AG09319 (cell line): Measurements from ENCODE around the gene ARID4B.

Experiments used
- DNase-seq: peaks from one replicate; pipeline ENCODE4 v3.0.0-alpha.2; 2010; ENCODE audit warnings: low read depth; ENCODE audit errors: extremely low read depth
- TF ChIP-seq, protein P1 (sequence below): IDR thresholded peaks from 2 replicates; pipeline ENCODE4 v1.5.1; 2011; ENCODE audit warnings: low read depth, mild to moderate bottlenecking, inconsistent platforms, low read length, moderate library complexity

ARID4B gene

DNA sequence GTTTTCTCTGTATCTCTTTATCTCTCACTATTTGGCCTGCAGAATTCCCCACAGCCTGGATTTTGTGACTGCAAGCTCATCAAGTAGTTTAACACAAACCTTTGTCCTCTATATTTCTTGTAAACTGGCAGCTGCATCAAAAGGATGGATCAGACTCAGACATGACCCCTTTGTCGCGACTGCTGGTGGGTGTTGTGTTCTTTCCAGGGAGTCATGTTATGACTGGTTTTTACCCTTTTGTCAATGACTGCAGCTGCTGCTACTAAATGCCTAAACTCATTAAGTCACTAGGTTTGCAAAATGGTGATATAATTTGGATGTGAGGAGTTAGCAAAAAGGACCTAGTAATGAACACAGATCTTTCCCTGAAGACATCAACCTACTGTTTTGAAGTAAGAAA is 189.2 kb downstream of the ARID4B start:
- TF ChIP-seq, protein P1, sequence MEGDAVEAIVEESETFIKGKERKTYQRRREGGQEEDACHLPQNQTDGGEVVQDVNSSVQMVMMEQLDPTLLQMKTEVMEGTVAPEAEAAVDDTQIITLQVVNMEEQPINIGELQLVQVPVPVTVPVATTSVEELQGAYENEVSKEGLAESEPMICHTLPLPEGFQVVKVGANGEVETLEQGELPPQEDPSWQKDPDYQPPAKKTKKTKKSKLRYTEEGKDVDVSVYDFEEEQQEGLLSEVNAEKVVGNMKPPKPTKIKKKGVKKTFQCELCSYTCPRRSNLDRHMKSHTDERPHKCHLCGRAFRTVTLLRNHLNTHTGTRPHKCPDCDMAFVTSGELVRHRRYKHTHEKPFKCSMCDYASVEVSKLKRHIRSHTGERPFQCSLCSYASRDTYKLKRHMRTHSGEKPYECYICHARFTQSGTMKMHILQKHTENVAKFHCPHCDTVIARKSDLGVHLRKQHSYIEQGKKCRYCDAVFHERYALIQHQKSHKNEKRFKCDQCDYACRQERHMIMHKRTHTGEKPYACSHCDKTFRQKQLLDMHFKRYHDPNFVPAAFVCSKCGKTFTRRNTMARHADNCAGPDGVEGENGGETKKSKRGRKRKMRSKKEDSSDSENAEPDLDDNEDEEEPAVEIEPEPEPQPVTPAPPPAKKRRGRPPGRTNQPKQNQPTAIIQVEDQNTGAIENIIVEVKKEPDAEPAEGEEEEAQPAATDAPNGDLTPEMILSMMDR: no peak
- no peak for DNase-seq

DNA sequence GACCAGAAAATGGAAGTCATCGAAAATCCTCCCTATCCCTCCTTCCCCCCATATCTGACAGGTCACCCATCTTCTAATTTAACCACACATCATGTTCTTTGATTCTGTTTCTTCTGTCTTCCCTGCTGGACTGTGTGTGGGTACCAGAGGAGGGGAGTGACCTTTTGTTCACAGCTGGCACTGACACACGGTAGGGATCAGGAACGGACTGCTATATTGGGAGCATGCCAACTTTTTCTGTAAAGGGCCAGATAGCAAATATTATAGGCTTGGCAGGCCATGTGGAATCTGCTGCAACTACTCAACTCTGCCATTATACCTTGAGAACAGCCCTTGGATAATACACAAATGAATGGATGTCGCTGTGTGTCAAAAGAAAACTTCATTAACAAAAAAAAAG is 191.9 kb downstream of the ARID4B start:
- TF ChIP-seq, protein P1: no peak
- no peak for DNase-seq

- no peak for DNase-seq
- TF ChIP-seq, protein P1: no peak
Observed at GRCh38 chr1:235134171-235134570, 193.8 kb downstream of the ARID4B start.

DNA sequence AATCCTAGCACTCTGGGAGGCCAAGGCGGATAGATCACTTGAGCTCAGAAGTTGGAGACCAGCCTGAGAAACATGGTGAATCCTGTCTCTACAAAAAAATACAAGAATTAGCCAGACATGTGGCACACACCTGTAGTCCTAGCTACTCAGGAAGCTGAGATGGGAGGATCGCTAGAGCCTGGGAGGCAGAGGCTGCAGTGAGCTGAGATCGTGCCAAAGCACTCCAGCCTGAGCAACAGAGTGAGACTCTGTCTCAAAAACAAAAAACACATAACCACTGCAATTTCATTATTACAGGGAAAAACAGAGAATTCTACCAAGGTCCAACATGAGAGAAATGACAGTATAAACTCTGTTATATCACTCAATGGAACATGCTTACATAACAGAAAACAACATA is 194.9 kb downstream of the ARID4B start:
- TF ChIP-seq, protein P1: no peak

DNA sequence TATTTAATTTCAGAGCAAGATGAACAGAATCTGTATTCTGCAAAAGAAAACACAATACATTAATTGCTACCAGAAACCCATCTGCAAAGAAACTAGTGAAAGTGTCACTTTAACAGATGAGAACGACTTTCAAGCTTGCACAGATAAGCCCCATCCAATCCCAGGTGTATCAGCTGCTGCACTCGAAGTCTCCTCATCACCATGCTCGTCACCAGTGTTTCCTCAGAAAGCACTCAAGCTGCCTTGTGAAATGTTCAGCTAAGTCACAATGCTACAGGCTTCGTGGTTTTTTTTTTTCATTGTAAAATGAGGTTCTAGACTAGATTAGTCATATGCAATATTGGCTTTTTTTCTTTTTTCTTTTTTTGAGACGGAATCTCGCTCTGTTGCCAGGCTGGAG is 196.0 kb downstream of the ARID4B start:
- DNase-seq: no peak
- TF ChIP-seq, protein P1: no peak

More for the DNA sequence above, 194.9 kb downstream of the ARID4B start:
- DNase-seq: no peak

GRCh38 chr1:235130766-235131270 is 197.2 kb downstream of the ARID4B start:
- DNase-seq: no peak
- TF ChIP-seq, protein P1: no peak

DNA sequence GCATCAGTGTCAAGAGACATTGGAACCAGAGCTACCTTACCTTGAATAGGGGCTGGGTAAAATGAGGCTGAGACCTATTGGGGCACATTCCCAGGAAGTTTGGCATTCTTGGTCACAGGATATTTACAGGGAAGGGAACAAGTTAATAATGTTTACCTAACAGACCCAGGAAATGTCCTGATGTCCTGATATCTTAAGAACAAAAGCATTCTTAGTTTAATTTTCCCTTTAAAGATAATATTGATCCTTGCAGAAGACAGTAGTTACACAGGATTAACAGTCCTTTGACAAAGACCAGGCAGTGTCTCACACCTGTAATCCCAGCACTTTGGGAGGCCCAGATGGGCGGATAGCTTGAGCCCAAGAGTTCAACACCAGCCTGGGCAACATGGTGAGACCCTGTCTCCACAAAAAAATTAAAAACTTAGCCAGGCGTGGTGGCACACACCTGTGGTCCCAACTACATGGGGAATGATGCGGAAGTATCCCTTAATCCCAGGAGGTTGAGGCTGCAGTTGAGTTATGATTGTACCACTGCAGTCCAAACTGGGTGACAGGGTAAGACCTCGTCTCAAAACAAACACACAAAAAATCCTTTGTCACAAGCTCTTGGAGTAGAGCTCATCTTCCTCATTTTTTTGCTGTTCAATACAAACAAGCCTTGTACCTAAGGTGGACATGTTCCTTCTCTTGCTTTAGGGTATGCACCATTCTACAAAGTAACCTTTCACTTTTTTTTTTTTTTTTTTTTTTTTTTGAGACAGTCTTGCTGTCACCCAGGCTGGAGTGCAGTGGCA is 198.0 kb downstream of the ARID4B start:
- TF ChIP-seq, protein P1: no peak
- no peak for DNase-seq
